ENCODE data around the gene KNDC1.
"Not testable (repeated sequence)": the region's sequence is repeated elsewhere in the genome, so short reads cannot be mapped to it uniquely, and the experiment has no call there.

The KNDC1 gene

GRCh38 chr10:133231244-133231945, 71.4 kb downstream of the KNDC1 start:
- H3K4me3 ChIP-seq (ENCODE audit: low read depth, low read length), result peak overlapping the region; percentile 58
- peak overlapping the region; percentile 64 for H3K27ac ChIP-seq (ENCODE audit: low read depth, low read length)
- H3K36me3 ChIP-seq (ENCODE audit: control insufficient read depth, insufficient read depth, low read length), result no peaks in the 10 kb centered on the region
- peak overlapping the region; percentile 70 for H3K9ac ChIP-seq (ENCODE audit: low read length)
- peaks cover 90% of the 10 kb centered on the region for H3K27me3 ChIP-seq (ENCODE audit: control insufficient read depth, insufficient read depth, low read length)
- peaks cover 34% of the 10 kb centered on the region for H3K4me1 ChIP-seq (ENCODE audit: control insufficient read depth, insufficient read depth, low read length)
- H3K9me3 ChIP-seq (ENCODE audit: control insufficient read depth, insufficient read depth, low read depth, low read length), result no peaks in the 10 kb centered on the region

- H3K27me3 ChIP-seq (ENCODE audit: control insufficient read depth, insufficient read depth, low read length), result peaks cover 90% of the 10 kb centered on the region
- H3K36me3 ChIP-seq (ENCODE audit: control insufficient read depth, insufficient read depth, low read length), result no peaks in the 10 kb centered on the region
- H3K9me3 ChIP-seq (ENCODE audit: control insufficient read depth, insufficient read depth, low read depth, low read length), result no peaks in the 10 kb centered on the region
- H3K4me1 ChIP-seq (ENCODE audit: control insufficient read depth, insufficient read depth, low read length), result peaks cover 34% of the 10 kb centered on the region
- H3K4me3 ChIP-seq (ENCODE audit: low read depth, low read length), result peak overlapping the region; percentile 58
- peak overlapping the region; percentile 70 for H3K9ac ChIP-seq (ENCODE audit: low read length)
- H3K27ac ChIP-seq (ENCODE audit: low read depth, low read length), result peak overlapping the region; percentile 64
These were observed 72.0 kb downstream of the KNDC1 start for GRCh38 chr10:133231946-133232574.

GRCh38 chr10:133234796-133235195, 74.8 kb downstream of the KNDC1 start:
- H3K9me3 ChIP-seq (ENCODE audit: control insufficient read depth, insufficient read depth, low read depth, low read length); H3K27ac ChIP-seq (ENCODE audit: low read depth, low read length); H3K36me3 ChIP-seq (ENCODE audit: control insufficient read depth, insufficient read depth, low read length): not testable (repeated sequence)
- peak overlapping the region; percentile 35 for H3K9ac ChIP-seq (ENCODE audit: low read length)
- H3K27me3 ChIP-seq (ENCODE audit: control insufficient read depth, insufficient read depth, low read length), result peaks cover 93% of the 10 kb centered on the region
- peaks cover 41% of the 10 kb centered on the region for H3K4me1 ChIP-seq (ENCODE audit: control insufficient read depth, insufficient read depth, low read length)
- H3K4me3 ChIP-seq (ENCODE audit: low read depth, low read length), result peak overlapping the region; percentile 74; the same call in 1 of the 2 replicates

GRCh38 chr10:133235265-133235855, 75.3 kb downstream of the KNDC1 start:
- H3K9ac ChIP-seq (ENCODE audit: low read length), result peak overlapping the region; percentile 35
- H3K27me3 ChIP-seq (ENCODE audit: control insufficient read depth, insufficient read depth, low read length), result peaks cover 89% of the 10 kb centered on the region
- H3K4me3 ChIP-seq (ENCODE audit: low read depth, low read length), result peak overlapping the region; percentile 74
- H3K9me3 ChIP-seq (ENCODE audit: control insufficient read depth, insufficient read depth, low read depth, low read length), result no peaks in the 10 kb centered on the region
- H3K4me1 ChIP-seq (ENCODE audit: control insufficient read depth, insufficient read depth, low read length), result peaks cover 41% of the 10 kb centered on the region
- H3K27ac ChIP-seq (ENCODE audit: low read depth, low read length), result no peak overlapping the region
- H3K36me3 ChIP-seq (ENCODE audit: control insufficient read depth, insufficient read depth, low read length), result no peaks in the 10 kb centered on the region

GRCh38 chr10:133235932-133236331, 75.9 kb downstream of the KNDC1 start:
- Histone ChIP-seq H3K4me1 (ENCODE audit: control insufficient read depth, insufficient read depth, low read length) (peaks cover 41% of the 10 kb centered on the region), H3K4me3 (ENCODE audit: low read depth, low read length) (peak overlapping the region; percentile 74), H3K9ac (ENCODE audit: low read length) (peak overlapping the region; percentile 73), H3K9me3 (ENCODE audit: control insufficient read depth, insufficient read depth, low read depth, low read length) (no peaks in the 10 kb centered on the region), H3K36me3 (ENCODE audit: control insufficient read depth, insufficient read depth, low read length) (no peaks in the 10 kb centered on the region), H3K27ac (ENCODE audit: low read depth, low read length) (no peak overlapping the region; the same call in 1 of the 2 replicates), H3K27me3 (ENCODE audit: control insufficient read depth, insufficient read depth, low read length) (peaks cover 86% of the 10 kb centered on the region)

- Histone ChIP-seq H3K36me3 (ENCODE audit: control insufficient read depth, insufficient read depth, low read length) (peaks cover 1% of the 10 kb centered on the region; the same call in 1 of the 2 replicates), H3K9me3 (ENCODE audit: control insufficient read depth, insufficient read depth, low read depth, low read length) (no peaks in the 10 kb centered on the region), H3K4me3 (ENCODE audit: low read depth, low read length) (peak overlapping the region; percentile 74), H3K27me3 (ENCODE audit: control insufficient read depth, insufficient read depth, low read length) (peaks cover 87% of the 10 kb centered on the region), H3K27ac (ENCODE audit: low read depth, low read length) (peak overlapping the region; percentile 72; the same call in 1 of the 2 replicates), H3K9ac (ENCODE audit: low read length) (peak overlapping the region; percentile 92), H3K4me1 (ENCODE audit: control insufficient read depth, insufficient read depth, low read length) (peaks cover 35% of the 10 kb centered on the region)
These were observed 76.6 kb downstream of the KNDC1 start for GRCh38 chr10:133236401-133237240.

GRCh38 chr10:133237241-133237587, 77.2 kb downstream of the KNDC1 start:
- H3K9me3 ChIP-seq (ENCODE audit: control insufficient read depth, insufficient read depth, low read depth, low read length), result no peaks in the 10 kb centered on the region
- H3K27ac ChIP-seq (ENCODE audit: low read depth, low read length), result peak overlapping the region; percentile 72; the same call in 1 of the 2 replicates
- H3K27me3 ChIP-seq (ENCODE audit: control insufficient read depth, insufficient read depth, low read length), result peaks cover 84% of the 10 kb centered on the region
- H3K4me1 ChIP-seq (ENCODE audit: control insufficient read depth, insufficient read depth, low read length), result peaks cover 30% of the 10 kb centered on the region
- peak overlapping the region; percentile 92 for H3K9ac ChIP-seq (ENCODE audit: low read length)
- peak overlapping the region; percentile 74 for H3K4me3 ChIP-seq (ENCODE audit: low read depth, low read length)
- H3K36me3 ChIP-seq (ENCODE audit: control insufficient read depth, insufficient read depth, low read length), result peaks cover 4% of the 10 kb centered on the region; the same call in 1 of the 2 replicates

GRCh38 chr10:133237588-133238465, 77.8 kb downstream of the KNDC1 start, which contains the start of gene VENTX:
TSS of gene VENTX (plus strand) at chr10:133237855. CDS start at chr10:133237915, 60 bp downstream.
- H3K4me3 ChIP-seq (ENCODE audit: low read depth, low read length), result peak within 1 kb of the TSS; percentile 74
- H3K27me3 ChIP-seq (ENCODE audit: control insufficient read depth, insufficient read depth, low read length), result peaks cover 78% of the 10 kb centered on the region
- peaks cover 4% of the 10 kb centered on the region; the same call in 1 of the 2 replicates for H3K36me3 ChIP-seq (ENCODE audit: control insufficient read depth, insufficient read depth, low read length)
- H3K4me1 ChIP-seq (ENCODE audit: control insufficient read depth, insufficient read depth, low read length), result peaks cover 24% of the 10 kb centered on the region
- peak within 1 kb of the TSS; percentile 84; the same call in 1 of the 2 replicates for H3K27ac ChIP-seq (ENCODE audit: low read depth, low read length)
- peak within 1 kb of the TSS; percentile 92 for H3K9ac ChIP-seq (ENCODE audit: low read length)
- H3K9me3 ChIP-seq (ENCODE audit: control insufficient read depth, insufficient read depth, low read depth, low read length), result no peaks in the 10 kb centered on the region

- Histone ChIP-seq H3K9me3 (ENCODE audit: control insufficient read depth, insufficient read depth, low read depth, low read length) (no peaks in the 10 kb centered on the region), H3K36me3 (ENCODE audit: control insufficient read depth, insufficient read depth, low read length) (peaks cover 4% of the 10 kb centered on the region; the same call in 1 of the 2 replicates), H3K4me1 (ENCODE audit: control insufficient read depth, insufficient read depth, low read length) (peaks cover 20% of the 10 kb centered on the region), H3K27ac (ENCODE audit: low read depth, low read length) (peak overlapping the region; percentile 84; the same call in 1 of the 2 replicates), H3K4me3 (ENCODE audit: low read depth, low read length) (peak overlapping the region; percentile 74), H3K9ac (ENCODE audit: low read length) (peak overlapping the region; percentile 83), H3K27me3 (ENCODE audit: control insufficient read depth, insufficient read depth, low read length) (peaks cover 72% of the 10 kb centered on the region)
These were observed 78.4 kb downstream of the KNDC1 start for GRCh38 chr10:133238466-133238804.

- Histone ChIP-seq H3K9me3 (ENCODE audit: control insufficient read depth, insufficient read depth, low read depth, low read length) (no peaks in the 10 kb centered on the region), H3K4me3 (ENCODE audit: low read depth, low read length) (no peak overlapping the region), H3K36me3 (ENCODE audit: control insufficient read depth, insufficient read depth, low read length) (peaks cover 4% of the 10 kb centered on the region; the same call in 1 of the 2 replicates), H3K27me3 (ENCODE audit: control insufficient read depth, insufficient read depth, low read length) (peaks cover 59% of the 10 kb centered on the region), H3K27ac (ENCODE audit: low read depth, low read length) (no peak overlapping the region), H3K9ac (ENCODE audit: low read length) (no peak overlapping the region), H3K4me1 (ENCODE audit: control insufficient read depth, insufficient read depth, low read length) (peaks cover 25% of the 10 kb centered on the region)
These were observed 80.0 kb downstream of the KNDC1 start for GRCh38 chr10:133239990-133240389.

All from HUES6 (cell line).